Muscle layer of colon (tissue), 2 donors: ENCODE data around the gene DTYMK.

Source experiments
- H3K27ac ChIP-seq: one replicate; pipeline ENCODE4 v1.7.0; 2013; ENCODE audit warnings: low read depth, mild to moderate bottlenecking, low read length, moderate library complexity
- H3K27me3 ChIP-seq, 2 donors: one replicate each; pipeline ENCODE4 v1.7.0; 2013; ENCODE audit warnings: low read length in 2 of 2, mild to moderate bottlenecking in 2 of 2; ENCODE audit not compliant: insufficient read depth in 2 of 2, control insufficient read depth in 1 of 2
- H3K36me3 ChIP-seq: one replicate; pipeline ENCODE4 v1.7.0; 2013; ENCODE audit warnings: mild to moderate bottlenecking, low read length; ENCODE audit not compliant: insufficient read depth
- H3K4me1 ChIP-seq: one replicate; pipeline ENCODE4 v1.7.0; 2013; ENCODE audit warnings: mild to moderate bottlenecking, low read length; ENCODE audit not compliant: insufficient read depth
- H3K4me3 ChIP-seq, 2 donors: one replicate each; pipeline ENCODE4 v1.7.0; 2013; ENCODE audit warnings: low read length in 2 of 2, low read depth in 1 of 2, mild to moderate bottlenecking in 1 of 2, moderate library complexity in 1 of 2
- H3K9ac ChIP-seq: one replicate; pipeline ENCODE4 v1.7.0; 2013; ENCODE audit warnings: low read length
- H3K9me3 ChIP-seq: one replicate; pipeline ENCODE4 v1.7.0; 2013; ENCODE audit warnings: mild to moderate bottlenecking, low read length
- donor health status: abdominal sarcoma.
- donor health status: Adenocarcinoma of cecum.

The DTYMK gene

GRCh38 chr2:241726459-241726858 is 39.8 kb upstream of the DTYMK start:
- H3K4me1 ChIP-seq = no peaks in the 10 kb centered on the region
- H3K27me3 ChIP-seq = no peaks in the 10 kb centered on the region
- H3K9ac ChIP-seq = no peak overlapping the region
- no peaks in the 10 kb centered on the region for H3K9me3 ChIP-seq
- no peak overlapping the region for H3K27ac ChIP-seq
- H3K4me3 ChIP-seq = no peak overlapping the region
- no peaks in the 10 kb centered on the region for H3K36me3 ChIP-seq

DNA sequence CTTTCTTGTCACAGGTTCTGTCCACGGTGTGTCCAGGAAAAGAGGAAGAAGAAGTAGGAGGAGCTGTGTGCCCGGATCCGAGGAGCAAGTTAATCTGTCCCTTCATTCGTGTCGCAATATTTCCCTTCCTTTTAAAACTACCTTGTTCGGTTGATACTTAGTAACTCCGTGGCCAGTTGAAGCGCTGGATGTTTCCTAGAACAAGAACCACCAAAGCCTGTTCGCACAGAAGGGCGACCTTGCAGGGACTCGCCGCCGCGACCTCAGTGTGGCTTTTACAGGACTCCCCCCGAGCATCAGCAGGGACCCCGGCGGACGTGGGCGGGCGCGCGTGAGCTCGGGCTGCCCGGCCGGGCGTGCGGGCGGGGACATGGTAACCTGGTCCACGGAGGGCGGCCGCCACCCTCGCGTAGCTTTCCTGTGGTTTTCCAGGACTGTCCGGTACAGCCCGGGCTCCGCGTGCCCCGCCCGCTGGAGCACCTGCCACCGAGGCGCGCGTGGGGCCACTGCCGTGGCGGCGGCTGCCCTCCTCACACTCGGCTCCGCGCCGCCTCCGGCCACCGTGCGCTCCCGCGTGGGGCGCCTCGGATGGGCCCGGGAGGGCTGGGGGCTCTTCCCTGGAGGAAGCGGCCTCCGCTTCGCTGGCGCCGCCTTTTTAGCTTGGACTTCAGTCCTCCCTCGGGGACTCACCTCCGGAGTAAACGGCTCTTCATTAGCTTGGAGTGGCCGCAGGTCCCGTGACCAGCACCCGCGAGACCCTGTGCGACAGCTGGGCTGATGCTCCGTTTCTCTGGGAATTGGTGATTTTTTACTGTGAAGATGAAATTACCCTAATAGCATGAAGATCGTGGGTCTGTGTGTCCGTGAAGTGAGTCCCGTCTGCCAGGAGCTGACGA is 38.6 kb upstream of the DTYMK start:
- Histone ChIP-seq H3K4me1 (no peaks in the 10 kb centered on the region), H3K36me3 (peaks cover 8% of the 10 kb centered on the region), H3K4me3 (no peak overlapping the region), H3K9me3 (no peaks in the 10 kb centered on the region), H3K9ac (no peak overlapping the region), H3K27me3 (no peaks in the 10 kb centered on the region), H3K27ac (no peak overlapping the region)

- H3K27ac ChIP-seq = no peak overlapping the region
- H3K27me3 ChIP-seq = no peaks in the 10 kb centered on the region
- H3K9ac ChIP-seq = no peak overlapping the region
- no peak overlapping the region for H3K4me3 ChIP-seq
- H3K9me3 ChIP-seq = no peaks in the 10 kb centered on the region
- H3K4me1 ChIP-seq = no peaks in the 10 kb centered on the region
- H3K36me3 ChIP-seq = peaks cover 11% of the 10 kb centered on the region
Measured at GRCh38 chr2:241724259-241724974, 37.8 kb upstream of the DTYMK start.

- H3K27ac ChIP-seq = no peak overlapping the region
- no peaks in the 10 kb centered on the region for H3K9me3 ChIP-seq
- H3K4me3 ChIP-seq = no peak overlapping the region
- no peaks in the 10 kb centered on the region for H3K27me3 ChIP-seq
- no peak overlapping the region for H3K9ac ChIP-seq
- no peaks in the 10 kb centered on the region for H3K4me1 ChIP-seq
- peaks cover 11% of the 10 kb centered on the region for H3K36me3 ChIP-seq
Measured at GRCh38 chr2:241722896-241723454, 36.4 kb upstream of the DTYMK start.

DNA sequence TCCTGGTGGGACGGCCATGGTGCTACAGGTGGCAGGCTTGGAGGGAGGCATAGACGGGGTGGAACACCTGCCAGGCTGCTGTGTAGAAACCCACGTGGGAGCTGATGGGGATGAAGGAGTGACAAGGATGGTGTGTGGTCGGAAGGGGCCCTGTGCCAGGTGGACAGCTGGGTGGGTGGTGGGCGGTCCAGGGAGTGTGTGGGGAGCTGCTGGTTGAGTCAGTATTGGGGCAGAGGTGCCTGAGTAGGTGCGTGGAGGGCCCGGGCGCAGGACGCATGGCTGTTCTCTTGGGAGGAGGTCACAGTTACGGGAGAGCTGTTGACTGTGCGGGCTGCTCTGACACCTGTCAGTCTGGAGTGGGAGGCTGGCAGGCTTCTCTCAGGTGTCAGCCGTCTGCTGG is 35.2 kb upstream of the DTYMK start:
- Histone ChIP-seq H3K4me3 (no peak overlapping the region), H3K4me1 (no peaks in the 10 kb centered on the region), H3K27ac (no peak overlapping the region), H3K27me3 (no peaks in the 10 kb centered on the region), H3K36me3 (peaks cover 11% of the 10 kb centered on the region), H3K9me3 (no peaks in the 10 kb centered on the region), H3K9ac (no peak overlapping the region)

DNA sequence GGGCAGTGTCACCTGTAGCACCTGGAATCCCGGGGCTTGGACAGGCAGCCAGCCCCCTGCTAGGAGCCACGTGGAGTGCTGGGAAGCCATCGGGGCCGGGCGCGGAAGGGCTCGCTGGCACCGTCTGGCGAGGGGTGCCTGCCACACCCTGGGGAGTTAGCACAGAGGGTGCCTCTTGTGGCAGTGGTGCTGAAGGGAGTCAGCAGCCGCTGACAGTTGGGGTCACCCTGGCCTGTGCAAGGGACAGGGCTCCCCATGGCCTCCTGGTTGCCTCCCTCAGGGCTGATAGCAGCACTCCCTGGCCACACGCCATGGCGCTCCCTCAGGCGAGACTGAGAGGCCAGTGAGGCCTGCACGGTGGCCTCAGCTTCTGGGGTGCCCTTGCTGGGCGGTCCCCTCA is 33.9 kb upstream of the DTYMK start:
- Histone ChIP-seq H3K27me3 (no peaks in the 10 kb centered on the region), H3K27ac (no peak overlapping the region), H3K4me3 (no peak overlapping the region), H3K4me1 (no peaks in the 10 kb centered on the region), H3K9me3 (no peaks in the 10 kb centered on the region), H3K36me3 (peaks cover 11% of the 10 kb centered on the region), H3K9ac (no peak overlapping the region)

DNA sequence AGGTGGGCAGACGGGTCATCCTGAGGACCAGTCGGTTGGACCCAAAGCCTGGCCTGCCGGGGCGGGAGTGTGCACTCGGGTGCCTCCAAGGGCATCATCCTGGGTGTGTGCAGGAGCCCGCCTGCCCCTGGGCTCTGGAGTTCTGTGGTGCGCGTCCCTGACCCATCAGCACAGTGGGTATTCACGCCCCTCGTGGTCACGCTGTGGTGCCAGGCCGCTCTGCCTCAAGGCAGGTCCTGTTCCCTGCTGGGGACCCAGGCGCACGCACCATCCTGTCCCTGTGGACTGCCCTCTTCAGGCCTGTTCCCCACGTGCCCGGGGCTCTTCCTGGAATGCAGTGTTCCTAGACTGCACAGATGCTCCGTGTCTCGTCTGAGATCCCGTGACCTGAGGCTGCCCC is 33.5 kb upstream of the DTYMK start:
- no peak overlapping the region for H3K27ac ChIP-seq
- no peaks in the 10 kb centered on the region for H3K27me3 ChIP-seq
- no peaks in the 10 kb centered on the region for H3K4me1 ChIP-seq
- no peak overlapping the region for H3K9ac ChIP-seq
- H3K4me3 ChIP-seq = no peak overlapping the region
- peaks cover 11% of the 10 kb centered on the region for H3K36me3 ChIP-seq
- H3K9me3 ChIP-seq = no peaks in the 10 kb centered on the region

GRCh38 chr2:241719093-241719492 is 32.5 kb upstream of the DTYMK start:
- Histone ChIP-seq H3K4me3 (no peak overlapping the region), H3K27ac (no peak overlapping the region), H3K36me3 (peaks cover 15% of the 10 kb centered on the region), H3K9ac (no peak overlapping the region), H3K27me3 (no peaks in the 10 kb centered on the region), H3K4me1 (no peaks in the 10 kb centered on the region), H3K9me3 (no peaks in the 10 kb centered on the region)

DNA sequence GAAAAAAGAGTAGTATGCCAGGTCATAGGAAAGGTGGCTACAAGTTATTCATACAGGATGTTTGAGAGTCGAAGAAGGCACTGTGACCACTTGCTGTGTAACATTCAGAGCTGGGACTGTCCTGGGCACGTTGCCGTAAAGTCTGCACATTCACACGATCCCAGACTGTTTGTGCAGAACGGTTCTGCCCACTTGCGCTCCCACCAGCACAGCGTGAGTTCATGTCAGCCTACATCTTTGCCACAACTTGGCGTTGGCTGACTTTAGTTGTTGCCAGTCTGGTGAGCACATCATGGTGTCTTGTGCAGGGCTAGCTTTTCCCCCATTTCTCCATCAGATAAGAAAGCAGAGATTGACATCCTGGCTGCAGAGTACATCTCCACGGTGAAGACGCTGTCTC is 22.3 kb upstream of the DTYMK start:
- Histone ChIP-seq H3K4me3 (no peak overlapping the region), H3K4me1 (no peaks in the 10 kb centered on the region), H3K27me3 (no peaks in the 10 kb centered on the region), H3K36me3 (peaks cover 49% of the 10 kb centered on the region), H3K9ac (no peak overlapping the region), H3K9me3 (no peaks in the 10 kb centered on the region), H3K27ac (no peak overlapping the region)

- Histone ChIP-seq H3K36me3 (peaks cover 34% of the 10 kb centered on the region), H3K9me3 (no peaks in the 10 kb centered on the region), H3K27ac (no peak overlapping the region), H3K9ac (no peak overlapping the region), H3K4me3 (no peak overlapping the region), H3K4me1 (peaks cover 8% of the 10 kb centered on the region), H3K27me3 (no peaks in the 10 kb centered on the region)
Measured at GRCh38 chr2:241706537-241706936, 19.9 kb upstream of the DTYMK start.

GRCh38 chr2:241703032-241703604 is 16.5 kb upstream of the DTYMK start:
- Histone ChIP-seq H3K27me3 (no peaks in the 10 kb centered on the region), H3K27ac (peak overlapping the region; percentile 56), H3K9ac (peak overlapping the region; percentile 29), H3K9me3 (no peaks in the 10 kb centered on the region), H3K36me3 (peaks cover 14% of the 10 kb centered on the region), H3K4me1 (peaks cover 8% of the 10 kb centered on the region), H3K4me3 (peak overlapping the region; percentile 64 to 83)
